Suprapubic skin (tissue), 4 donors: ENCODE data around the gene ZNF771.

Source experiments
- EP300 ChIP-seq: sonication (generic); formaldehyde crosslinking; IDR thresholded peaks from one replicate; pipeline ENCODE4 v1.6.1; 2017; ENCODE audit warnings: antibody characterized with exemption
- POLR2AphosphoS5 ChIP-seq, 3 donors: sonication (generic); formaldehyde crosslinking; IDR thresholded peaks; one replicate each; pipeline ENCODE4 v1.6.1; 2017; ENCODE audit warnings: antibody characterized with exemption in 3 of 3
- TF ChIP-seq, protein P1 (sequence below), 2 donors: fragments of 200-600 bp in 1 of 2; fragments of 450-650 bp in 1 of 2; sonication (generic) in 1 of 2; IDR thresholded peaks; one replicate each; pipeline ENCODE4 v1.5.1; 2016 to 2019; ENCODE audit warnings: antibody characterized with exemption in 2 of 2, mild to moderate bottlenecking in 1 of 2, moderate library complexity in 1 of 2

GRCh38 chr16:30457743-30458560, 50.5 kb downstream of the ZNF771 start:
- TF ChIP-seq, protein P1, sequence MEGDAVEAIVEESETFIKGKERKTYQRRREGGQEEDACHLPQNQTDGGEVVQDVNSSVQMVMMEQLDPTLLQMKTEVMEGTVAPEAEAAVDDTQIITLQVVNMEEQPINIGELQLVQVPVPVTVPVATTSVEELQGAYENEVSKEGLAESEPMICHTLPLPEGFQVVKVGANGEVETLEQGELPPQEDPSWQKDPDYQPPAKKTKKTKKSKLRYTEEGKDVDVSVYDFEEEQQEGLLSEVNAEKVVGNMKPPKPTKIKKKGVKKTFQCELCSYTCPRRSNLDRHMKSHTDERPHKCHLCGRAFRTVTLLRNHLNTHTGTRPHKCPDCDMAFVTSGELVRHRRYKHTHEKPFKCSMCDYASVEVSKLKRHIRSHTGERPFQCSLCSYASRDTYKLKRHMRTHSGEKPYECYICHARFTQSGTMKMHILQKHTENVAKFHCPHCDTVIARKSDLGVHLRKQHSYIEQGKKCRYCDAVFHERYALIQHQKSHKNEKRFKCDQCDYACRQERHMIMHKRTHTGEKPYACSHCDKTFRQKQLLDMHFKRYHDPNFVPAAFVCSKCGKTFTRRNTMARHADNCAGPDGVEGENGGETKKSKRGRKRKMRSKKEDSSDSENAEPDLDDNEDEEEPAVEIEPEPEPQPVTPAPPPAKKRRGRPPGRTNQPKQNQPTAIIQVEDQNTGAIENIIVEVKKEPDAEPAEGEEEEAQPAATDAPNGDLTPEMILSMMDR (IDR thresholded peaks at IDR 0.05), result no peak
- no peak for TF ChIP-seq POLR2AphosphoS5 (IDR thresholded peaks at IDR 0.05)
- TF ChIP-seq EP300, result no peak
